H4 (cell line): Measurements from ENCODE around the gene ESYT2. TPM values are rescaled to one million over a fixed set of nuclear protein-coding genes. Genes with fewer than 3 reads are reported as not detected.

Experiments
- DNase-seq: peaks from one replicate; pipeline ENCODE4 v3.0.0-alpha.2; 2015; ENCODE audit warnings: low spot score
- total RNA-seq: library from RNA; depleted of rRNA; stranded (reverse); fragments of >200 nt; shearing (Covaris generic); gene quantifications from 2 replicates; pipeline ENCODE4 v1.2.3, GENCODE V29; 2014

Gene ESYT2
- total RNA-seq, 1 experiment from 2014 or later = 26.9 TPM

DNA sequence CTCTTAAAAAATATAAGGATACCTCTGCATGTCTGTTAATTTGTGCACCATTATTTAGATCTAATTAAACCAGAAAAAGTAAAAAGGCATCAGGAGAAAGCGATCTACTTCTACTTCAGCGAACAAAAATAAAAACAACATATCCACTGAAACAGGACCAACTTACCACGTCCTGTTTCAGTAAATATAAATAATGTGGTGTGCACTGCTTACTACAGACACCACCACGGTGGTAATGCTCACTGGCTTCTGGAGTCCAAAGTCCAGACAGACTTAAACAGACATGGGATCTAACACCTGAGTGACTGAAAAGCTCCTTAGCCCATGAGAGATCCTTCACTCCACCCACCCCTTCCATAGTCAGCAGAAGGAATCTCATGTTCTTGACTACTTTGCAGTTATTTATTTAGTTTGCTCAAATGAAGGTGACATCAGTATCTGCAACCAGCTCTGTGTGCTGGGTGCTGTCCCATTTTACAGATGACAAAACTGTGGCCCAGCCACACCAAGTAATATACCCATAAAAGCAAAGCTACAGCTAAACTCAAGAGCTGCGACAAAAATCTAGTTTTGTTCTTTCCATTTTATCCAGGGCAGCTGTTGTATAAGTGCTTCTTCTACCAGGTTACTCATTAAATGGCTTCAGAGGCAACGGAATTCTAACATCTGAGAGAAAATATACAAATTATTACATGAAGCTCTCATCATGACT is 62.6 kb downstream of the ESYT2 start:
- DNase-seq = no peak

GRCh38 chr7:158765020-158765419 is 64.3 kb downstream of the ESYT2 start:
- no peak for DNase-seq

DNA sequence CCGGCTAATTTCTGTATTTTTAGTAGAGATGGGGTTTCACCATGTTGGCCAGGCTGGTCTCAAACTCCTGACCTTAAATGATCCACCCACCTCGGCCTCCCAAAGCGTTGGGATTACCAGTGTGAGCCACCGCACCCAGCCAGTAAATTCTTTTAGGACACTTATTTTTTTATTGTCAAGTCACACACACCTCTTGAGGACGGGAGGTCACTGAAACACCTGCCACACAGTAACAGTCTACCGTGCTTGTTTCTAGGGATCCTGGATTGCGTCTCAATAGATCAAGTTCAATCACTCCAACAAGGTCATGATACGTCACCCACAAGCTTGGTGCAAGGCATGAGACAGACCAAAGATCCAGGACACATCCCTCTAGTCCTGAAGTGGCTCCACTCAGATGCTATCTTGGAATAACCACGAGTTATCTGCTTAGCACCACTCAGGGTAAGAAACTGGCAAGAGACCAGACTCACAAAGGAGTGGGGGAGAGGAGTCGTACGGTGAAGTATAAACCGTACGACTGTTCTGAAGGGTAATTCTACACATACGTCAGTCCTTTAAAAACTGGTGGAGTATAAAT is 65.8 kb downstream of the ESYT2 start:
- no peak for DNase-seq

GRCh38 chr7:158761945-158762344 is 67.4 kb downstream of the ESYT2 start:
- no peak for DNase-seq

GRCh38 chr7:158760936-158761335 is 68.4 kb downstream of the ESYT2 start:
- no peak for DNase-seq

DNA sequence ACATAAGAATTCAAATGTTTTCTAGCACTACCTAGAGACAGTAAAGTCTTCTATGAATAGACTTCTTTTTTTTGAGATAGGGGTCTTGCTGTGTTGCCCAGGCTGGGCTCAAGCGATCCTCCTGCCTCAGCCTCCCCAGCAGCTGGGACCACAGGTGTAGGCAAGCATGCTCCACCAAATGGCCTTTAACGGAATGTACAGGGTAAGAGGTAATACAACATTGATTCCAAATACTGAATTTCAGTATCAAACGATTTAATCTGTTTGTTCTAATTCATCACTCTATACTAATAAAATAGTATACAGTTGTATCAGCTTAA is 68.9 kb downstream of the ESYT2 start:
- no peak for DNase-seq

DNA sequence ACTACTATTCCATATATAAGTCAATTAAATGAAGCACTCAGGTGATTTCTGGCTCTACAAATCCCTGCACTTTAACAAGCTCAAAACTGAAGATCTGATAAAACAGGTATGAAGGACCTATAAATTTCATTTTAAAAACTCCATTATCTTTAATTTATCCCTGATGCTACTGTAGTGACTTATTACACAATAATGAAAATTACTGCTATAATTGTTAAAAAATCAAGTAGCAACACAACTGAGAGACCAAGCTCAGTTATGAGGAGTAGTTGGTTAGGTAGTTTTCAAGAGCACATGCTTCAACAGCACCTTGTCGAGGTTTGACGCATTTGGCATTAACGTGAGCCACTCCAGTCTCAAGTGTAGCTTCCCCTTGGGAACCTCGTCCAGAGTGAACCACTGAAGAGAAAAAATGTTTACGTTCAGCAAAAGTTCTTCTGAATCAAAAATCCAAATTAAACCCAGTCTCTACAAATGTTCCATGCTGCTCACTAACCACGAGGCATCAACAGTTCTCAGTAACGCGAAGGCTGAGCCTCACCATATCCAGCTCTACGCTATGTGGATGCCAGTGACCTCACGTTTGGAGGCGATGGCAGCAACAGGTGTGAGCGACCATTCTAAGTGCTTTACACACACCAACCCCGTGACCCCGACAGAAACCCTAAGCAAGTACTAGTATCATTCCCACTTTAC is 69.4 kb downstream of the ESYT2 start:
- DNase-seq = no peak

DNA sequence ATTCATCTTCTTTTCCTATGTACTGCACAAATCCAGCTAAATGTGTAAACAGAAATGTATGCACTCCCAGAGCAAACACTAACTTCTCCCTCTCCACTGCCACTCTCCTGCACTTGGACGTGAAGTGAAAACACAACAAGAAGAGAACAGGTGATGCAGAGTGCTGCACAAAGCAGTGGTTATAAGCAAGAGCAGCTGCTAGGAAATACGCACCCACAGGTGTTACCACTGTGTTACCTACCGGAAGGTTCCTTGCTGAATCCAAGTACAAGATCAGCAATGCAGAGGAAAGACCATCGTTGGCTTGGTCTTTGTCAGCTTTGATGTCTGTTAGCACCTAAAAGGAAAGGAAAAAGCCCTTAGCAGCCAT is 70.1 kb downstream of the ESYT2 start:
- DNase-seq = no peak

GRCh38 chr7:158758586-158759244 is 70.6 kb downstream of the ESYT2 start:
- DNase-seq = no peak

DNA sequence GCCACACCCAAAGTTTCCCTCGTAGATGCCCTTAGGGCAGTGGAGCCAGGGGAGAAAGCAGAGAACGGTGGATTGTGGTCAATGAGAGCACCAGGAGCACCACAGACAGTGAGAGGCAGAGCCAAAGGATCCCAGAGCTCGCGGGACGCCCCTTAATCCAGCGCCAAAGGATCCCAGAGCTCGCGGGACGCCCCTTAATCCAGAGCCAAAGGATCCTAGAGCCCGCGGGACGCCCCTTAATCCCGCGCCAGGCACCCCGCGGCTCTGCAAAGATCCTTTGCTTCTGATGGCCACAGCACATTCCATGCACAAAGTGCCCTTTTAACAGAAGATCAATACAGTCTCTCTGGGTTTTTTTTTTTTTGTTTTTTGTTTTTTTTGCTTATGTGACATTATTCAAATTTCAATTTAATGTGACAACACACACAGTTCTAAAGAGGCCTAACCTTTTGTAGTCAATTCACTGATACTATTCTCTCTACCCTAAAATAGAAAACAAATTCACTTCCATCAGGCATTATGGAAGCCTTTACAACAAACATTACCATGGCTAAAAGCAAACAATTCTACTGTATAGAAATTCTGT is 71.8 kb downstream of the ESYT2 start:
- DNase-seq = no peak

DNA sequence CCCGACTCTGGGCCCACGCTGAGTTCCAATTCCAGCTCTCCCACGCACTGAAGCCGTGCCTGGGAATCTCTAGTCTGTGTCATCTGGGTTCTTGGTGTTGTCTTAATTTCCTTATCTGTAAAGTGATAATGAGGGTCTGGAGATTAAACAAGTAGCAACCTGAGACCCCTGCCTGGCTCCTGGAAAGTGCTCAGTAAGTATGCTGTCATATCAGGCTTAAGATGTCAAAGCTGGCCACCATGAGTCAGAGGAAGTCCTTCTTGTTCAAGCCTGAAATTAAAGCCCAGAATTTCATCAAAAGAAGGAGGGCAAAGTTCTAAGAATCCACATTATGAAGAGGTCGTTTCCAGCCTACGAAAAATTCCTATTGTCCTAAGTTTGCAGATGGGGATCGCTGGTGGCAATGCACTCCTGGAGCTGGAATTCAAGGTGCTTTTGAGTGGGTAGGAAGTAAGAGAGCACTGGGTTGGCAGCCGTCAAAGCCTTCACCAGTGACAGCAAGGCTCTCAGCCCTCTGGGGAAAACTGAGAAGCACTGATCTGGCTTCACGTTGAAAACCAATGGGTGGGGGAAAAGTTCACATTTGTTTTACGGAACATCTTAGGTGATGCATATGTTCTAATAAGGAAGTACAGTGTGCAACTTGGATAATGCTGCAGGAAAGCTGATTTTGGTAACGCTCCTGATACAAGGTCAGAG is 74.4 kb downstream of the ESYT2 start:
- DNase-seq = no peak

GRCh38 chr7:158753900-158754299 is 75.4 kb downstream of the ESYT2 start:
- DNase-seq = no peak

DNA sequence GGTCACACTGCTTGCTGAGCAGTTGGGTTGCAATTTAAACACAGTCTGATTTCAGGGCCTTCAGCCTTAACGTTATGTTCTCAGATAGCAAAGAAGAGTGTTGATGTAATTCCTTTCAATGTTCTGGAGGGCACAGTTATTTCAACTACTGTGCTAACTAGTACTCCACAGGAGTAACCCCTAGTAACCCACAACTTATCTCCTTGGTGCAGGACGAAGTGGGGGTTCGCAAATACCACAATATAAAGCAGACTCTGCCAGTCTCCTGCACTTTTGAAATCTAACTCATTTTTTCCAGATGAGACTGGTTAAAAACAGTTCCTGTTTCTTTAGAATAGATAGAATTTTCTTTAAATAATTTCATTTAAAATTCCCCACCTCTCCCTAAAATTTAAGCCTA is 77.6 kb downstream of the ESYT2 start:
- DNase-seq = no peak

- DNase-seq = no peak
Measured at GRCh38 chr7:158751199-158751598, 78.1 kb downstream of the ESYT2 start.

DNA sequence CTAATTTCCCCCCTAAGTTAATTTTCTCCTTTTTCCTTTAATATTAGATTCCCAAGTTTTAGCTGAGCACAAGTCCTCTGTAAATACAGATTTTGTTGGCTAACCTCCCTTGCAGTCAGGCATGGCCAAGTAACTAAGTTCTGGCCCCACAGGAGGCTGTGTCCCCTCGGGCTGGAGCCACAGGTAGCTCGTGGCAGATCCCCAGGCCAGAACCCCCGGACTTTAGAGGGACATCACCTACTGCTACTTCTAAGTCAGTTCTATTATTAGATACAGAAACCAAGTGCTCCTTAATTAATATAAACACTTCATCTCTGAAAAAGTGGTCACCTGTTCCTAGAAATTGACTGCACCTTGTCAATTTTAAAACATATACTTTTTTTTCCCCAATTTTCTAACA is 78.6 kb downstream of the ESYT2 start:
- DNase-seq = no peak

- no peak for DNase-seq
Measured at GRCh38 chr7:158749396-158749795, 79.9 kb downstream of the ESYT2 start.

DNA sequence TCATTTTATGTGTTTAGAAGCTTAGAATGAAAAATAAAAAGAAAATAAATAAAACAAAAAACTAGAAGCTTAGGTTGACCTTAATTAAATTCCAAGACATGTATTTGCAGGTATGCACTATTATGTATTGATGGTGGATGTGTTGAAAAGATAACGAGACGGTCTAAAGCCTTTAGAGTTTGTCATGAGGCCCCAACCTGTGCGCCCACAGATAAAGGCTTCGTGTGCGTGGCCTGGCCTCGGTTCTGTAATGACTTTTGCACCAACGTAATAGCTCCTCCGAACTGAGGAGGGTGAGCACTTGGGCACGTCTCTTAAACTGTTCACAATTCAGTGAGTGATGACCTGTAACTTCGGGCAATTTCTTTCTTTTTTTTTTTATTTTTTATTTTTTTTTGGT is 81.0 kb downstream of the ESYT2 start:
- DNase-seq = no peak

DNA sequence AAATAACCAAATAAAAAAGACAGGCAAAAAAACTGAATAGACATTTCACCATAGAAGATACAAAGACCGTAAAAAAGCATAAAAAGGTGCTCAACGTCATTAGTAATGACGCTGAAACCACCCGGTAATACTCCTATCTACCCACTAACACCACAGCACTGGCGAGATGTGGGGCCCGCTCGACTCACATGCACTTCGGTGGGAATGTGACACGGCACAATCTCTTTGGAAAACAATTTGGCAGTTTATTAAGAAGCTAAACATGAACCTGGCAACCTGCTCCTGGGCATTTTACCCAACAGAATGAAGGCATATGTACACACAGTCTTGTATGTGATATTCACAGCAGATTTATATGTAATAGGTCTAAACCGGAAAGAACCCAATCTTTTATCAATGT is 81.9 kb downstream of the ESYT2 start:
- DNase-seq = no peak

DNA sequence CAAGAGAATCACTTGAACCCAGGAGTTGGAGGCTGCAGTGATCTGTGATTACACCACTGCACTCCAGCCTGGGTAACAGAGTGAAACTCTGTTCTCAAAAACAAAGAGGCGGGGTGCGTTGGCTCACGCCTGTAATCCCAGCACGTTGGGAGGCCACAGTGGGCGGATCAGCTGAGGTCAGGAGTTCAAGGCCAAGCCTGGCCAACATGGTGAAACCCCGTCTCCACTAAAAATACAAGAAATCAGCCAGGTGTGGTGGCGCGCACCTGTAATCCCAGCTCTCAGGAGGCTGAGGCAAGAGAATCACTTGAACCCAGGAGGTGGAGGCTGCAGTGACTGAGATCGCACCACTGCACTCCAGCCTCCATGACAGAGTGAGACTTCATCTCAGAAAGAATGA is 82.4 kb downstream of the ESYT2 start:
- no peak for DNase-seq

- DNase-seq = no peak
Measured at GRCh38 chr7:158745057-158745715, 84.1 kb downstream of the ESYT2 start.

- no peak for DNase-seq
Measured at GRCh38 chr7:158744070-158744469, 85.2 kb downstream of the ESYT2 start.
